NCI-H1417 (cell line): Measurements from ENCODE around the gene KMT2D.

ENCODE experiments used
- DNase-seq, 3 experiments: peaks; one replicate each; lab custom pipeline; 2025; lab: John Stamatoyannopoulos, UW

Gene KMT2D

DNA sequence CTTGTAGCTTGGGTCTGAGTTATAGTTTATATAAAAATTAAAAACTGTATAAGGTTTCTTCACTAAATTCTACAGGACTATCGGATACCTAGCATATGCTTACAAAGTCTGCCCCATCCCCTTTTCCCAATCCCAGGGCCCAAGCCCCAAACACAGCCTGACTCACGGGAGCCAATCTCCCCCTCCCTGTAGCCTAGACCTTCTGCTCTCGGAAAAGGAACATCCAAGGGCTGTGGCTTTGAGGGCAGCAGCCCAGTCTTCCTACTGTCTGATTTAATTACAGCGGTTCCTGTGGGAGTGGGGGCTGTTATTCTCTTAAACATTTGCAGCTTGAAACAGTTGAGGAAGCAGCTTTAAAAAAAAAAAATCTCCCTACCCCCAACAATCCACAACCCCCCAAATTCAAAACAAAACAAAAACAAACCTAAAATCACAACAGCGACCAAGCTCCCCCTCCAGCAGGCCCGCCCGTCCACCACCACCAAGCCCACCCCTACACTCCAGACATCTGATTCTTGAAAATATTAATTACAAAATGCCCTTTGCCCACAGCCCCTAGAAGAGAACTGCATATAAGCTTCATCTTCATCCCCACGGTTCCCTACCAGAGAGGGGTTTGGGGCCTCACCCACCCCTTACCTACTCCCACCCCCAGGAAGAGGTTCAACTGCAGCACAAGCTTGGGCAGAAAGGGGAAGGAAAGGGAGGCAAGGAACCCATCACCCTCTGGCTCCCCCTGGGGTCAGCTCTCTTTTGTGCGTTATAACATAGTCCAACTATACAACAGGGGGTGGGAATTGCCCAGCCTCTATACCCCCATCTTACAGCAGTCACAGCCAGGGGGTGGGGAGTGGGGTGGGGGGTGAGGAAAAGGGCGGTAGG lies 40.9 kb downstream of the KMT2D start:
- DNase-seq, result peak in 1 of 3 experiments; percentile 38

DNA sequence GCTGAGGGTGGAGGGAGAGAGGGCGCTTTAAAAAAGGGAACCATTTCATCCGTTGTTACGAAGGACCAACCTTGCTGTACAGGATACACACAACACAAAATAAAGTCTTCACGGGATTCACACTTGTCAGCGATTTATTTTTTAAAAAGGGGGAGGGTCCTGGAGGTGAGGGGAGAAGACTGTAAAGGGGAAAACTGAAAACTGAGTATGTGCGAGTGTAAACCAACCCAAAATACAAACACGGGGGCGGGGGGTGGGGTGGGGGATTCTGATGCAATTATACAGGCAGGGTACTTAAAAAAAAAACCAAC lies 41.5 kb downstream of the KMT2D start:
- no peak for DNase-seq

DNA sequence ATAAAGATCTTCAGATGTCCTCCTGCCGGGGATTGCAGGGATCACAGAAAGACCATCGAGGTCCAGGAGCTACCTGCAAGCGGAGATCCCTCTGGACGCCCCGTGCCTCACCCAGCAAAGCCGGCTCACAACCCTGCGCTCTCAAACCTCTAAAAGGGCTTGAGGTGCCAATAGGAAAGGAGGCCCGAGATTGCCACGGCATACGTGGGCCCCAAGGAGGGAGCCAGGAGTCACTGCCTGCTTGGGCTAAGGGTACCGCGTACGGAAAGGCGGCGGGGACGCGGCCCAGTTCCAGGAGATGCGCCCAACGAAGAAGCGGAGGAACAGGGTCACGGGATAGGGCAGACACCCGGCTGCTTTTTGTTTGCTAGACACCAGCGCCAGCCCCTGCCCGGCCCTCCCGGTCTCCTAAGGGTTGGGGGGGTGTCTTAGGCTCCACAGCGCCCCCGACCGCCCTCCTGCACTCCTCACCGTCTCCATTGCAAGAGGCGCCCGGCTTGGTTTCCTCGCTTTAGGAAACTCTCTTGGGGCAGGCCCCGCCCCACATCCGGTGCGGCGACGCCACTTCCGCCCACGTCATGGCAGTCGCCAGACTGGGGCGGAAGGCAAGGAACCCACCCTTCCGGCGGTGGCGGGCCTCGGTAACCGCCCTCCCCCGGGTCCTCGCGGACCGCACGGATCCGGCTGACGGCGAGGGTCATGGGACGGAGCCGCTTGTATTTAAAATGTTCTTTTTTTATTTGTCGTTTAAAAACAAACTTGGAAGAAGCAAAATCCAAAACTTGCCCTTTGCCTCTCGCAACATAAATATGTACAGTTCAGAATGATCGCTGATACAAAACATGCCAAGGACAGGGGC lies 42.1 kb downstream of the KMT2D start, which contains the start of gene PRKAG1:
Gene PRKAG1 (minus strand): TSS at position 516 of the 859 bp plus-strand sequence. CDS start 36 bp downstream, at position 480.
- DNase-seq, result peak; percentile 96 to 98 (median 96)

DNA sequence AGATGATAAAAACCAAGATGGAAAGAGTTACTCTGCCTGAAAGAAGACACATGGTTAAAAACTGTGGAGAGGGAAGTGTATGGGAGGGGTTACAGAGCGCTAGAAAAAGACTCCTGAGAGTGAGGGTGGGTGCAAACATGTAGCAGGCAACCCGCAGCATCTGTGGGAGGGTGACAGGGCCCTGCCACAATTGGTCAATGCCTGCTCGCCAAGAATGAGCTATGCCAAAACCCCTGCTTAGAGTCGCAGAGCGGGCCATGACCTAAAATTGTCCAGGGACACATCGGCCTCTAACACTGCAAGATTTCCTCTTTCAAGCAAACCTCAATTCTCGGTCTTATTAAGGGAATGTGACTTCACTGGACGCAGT lies 42.7 kb downstream of the KMT2D start:
- DNase-seq, result no peak

DNA sequence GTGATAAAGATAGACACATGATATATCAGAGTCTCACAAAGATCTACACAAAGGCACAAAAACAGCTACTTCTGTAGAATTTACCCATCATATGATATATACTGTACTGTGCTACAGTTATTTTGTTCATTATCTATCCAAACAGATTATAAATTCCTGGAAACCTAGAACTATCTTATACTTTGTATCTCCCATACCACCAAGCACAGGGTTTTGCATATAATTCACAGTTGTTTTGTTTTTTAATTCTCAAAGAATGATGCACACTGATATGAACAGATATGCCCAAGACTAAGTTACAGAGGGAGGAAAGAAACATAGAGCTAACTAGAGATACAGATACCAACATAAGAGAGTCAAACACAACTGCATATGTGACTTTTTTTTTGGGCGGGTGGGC lies 45.4 kb downstream of the KMT2D start:
- DNase-seq, result no peak

DNA sequence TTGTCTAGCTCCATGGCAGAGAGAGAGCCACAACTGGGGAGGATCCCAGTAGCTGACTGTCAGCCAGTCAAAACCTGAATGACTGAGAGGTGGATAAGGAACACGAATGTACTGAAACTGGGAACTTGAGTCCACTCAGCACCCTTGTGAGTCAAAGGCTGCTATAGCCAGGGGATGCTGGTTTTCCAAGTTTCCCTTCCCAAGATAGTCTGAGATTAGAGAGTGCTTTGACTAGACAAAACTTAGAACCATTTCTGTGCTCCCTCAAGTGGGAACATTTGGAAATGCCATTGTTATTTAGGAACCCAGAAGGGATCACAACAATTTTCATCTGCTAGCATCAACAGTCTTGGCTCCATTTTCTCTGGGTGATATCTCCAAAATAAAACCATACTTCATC lies 46.0 kb downstream of the KMT2D start:
- no peak for DNase-seq

DNA sequence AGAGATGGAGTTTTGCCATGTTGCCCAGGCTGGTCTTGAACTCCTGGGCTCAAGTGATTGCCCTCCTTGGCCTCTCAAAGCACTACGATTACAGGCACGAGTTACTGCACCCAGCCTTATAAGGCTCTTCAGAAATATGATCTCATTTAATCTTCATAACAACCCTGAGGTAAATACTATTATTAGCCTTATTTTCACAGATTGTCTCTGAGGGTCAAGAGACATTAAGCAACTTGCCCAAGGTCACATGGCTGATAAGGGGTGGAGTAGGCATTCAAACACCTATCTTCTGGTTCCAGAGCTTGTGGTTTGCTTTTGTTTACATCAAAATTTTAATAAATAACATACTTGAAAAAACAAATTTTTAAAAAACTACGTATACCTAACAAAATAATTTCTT lies 47.2 kb downstream of the KMT2D start:
- no peak for DNase-seq

DNA sequence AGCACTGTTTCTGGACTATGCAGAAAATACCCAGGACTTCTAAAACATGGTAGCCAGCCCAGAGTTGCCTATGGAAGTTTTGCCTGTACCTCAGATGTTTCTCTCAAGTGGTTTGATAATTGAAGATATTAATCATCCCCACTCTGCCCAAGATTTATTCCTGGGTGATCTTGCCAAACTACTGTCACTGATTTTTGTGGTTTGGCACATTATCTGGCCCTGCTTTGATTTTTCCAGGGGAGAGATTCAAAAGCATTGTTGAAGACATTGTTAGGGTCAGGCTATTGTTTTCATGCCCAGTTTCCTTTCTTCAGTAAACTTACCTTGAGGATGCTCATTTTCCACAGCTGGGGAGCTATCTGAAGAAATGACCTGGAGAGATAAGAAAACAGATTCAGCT lies 47.9 kb downstream of the KMT2D start:
- DNase-seq, result no peak
